ENCODE results near the gene RIPOR3.
"Not testable (repeated sequence)": the region's sequence is repeated elsewhere in the genome, so short reads cannot be mapped to it uniquely, and the experiment has no call there.

RIPOR3 gene

DNA sequence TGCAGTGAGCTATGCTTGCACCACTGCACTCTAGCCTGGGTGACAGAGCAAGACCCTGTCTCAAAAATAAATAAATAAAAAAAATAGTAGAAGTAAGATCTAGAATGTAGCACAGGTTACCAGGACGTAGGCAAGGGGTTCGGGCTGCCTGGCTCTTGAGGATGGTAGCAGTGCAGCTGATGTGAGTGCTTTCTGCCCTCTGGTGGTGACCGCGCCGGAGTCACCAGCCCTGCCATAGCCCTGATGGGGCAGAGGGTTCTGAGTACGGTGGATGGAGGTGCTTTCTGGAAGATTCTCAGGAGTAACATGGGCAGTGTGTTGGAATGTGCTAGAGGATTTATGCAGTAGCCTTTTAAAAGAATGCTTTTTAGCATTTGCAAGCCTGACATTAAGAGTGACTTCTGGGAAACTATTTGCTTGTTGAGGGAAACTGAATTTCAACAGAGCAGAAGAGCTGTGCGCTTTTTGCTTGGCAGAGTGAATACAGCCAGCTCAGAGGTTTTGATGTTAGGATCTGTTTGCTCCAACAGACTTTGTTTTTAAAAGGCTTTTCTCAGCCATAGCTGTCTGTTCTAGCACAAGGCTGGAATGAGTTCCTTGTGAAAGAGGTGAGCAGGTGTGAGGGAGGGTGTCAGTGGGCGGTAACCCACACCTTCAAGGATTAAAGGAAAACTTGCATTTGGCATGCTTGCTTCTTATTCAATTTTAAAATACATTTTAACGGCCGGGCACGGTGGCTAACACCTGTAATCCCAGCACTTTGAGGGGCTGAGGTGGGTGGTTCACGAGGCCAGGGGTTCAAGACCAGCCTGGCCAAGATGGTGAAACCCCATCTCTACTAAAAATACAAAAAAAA lies 115.2 kb downstream of the RIPOR3 start:
- TF ChIP-seq, protein P1, sequence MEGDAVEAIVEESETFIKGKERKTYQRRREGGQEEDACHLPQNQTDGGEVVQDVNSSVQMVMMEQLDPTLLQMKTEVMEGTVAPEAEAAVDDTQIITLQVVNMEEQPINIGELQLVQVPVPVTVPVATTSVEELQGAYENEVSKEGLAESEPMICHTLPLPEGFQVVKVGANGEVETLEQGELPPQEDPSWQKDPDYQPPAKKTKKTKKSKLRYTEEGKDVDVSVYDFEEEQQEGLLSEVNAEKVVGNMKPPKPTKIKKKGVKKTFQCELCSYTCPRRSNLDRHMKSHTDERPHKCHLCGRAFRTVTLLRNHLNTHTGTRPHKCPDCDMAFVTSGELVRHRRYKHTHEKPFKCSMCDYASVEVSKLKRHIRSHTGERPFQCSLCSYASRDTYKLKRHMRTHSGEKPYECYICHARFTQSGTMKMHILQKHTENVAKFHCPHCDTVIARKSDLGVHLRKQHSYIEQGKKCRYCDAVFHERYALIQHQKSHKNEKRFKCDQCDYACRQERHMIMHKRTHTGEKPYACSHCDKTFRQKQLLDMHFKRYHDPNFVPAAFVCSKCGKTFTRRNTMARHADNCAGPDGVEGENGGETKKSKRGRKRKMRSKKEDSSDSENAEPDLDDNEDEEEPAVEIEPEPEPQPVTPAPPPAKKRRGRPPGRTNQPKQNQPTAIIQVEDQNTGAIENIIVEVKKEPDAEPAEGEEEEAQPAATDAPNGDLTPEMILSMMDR (IDR thresholded peaks at IDR 0.05; ENCODE audit: insufficient read depth, missing control alignments) = peak; percentile 71
- FAIRE-seq = no peak
- peak; percentile 73 for DNase-seq (ENCODE audit: insufficient read length, low spot score)

DNA sequence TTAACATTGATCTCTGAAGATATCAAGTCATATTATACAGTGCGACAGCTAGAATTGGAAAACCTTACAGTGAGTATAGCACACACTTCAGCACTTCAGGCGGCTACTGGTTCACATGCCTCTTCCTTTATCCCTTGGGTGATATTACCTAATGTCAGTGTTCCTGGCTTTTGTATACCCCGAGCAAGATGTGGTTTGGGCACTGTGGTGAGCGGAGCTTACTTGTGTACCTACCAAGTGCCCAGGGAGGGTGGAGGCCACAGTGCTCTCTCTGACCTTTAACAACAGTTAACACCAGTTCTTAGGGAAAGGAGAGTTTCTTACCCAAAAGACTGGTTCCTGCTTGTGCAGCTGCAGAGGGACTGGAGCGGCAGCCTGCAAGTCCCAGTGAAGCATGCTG lies 116.8 kb downstream of the RIPOR3 start:
- FAIRE-seq = no peak
- TF ChIP-seq, protein P1 (IDR thresholded peaks at IDR 0.05; ENCODE audit: insufficient read depth, missing control alignments) = no peak
- no peak for DNase-seq (ENCODE audit: insufficient read length, low spot score)

GRCh38 chr20:50574108-50574507 lies 117.2 kb downstream of the RIPOR3 start:
- DNase-seq (ENCODE audit: insufficient read length, low spot score) (no peak), FAIRE-seq (no peak)
- TF ChIP-seq, protein P1 (IDR thresholded peaks at IDR 0.05; ENCODE audit: insufficient read depth, missing control alignments) = no peak

DNA sequence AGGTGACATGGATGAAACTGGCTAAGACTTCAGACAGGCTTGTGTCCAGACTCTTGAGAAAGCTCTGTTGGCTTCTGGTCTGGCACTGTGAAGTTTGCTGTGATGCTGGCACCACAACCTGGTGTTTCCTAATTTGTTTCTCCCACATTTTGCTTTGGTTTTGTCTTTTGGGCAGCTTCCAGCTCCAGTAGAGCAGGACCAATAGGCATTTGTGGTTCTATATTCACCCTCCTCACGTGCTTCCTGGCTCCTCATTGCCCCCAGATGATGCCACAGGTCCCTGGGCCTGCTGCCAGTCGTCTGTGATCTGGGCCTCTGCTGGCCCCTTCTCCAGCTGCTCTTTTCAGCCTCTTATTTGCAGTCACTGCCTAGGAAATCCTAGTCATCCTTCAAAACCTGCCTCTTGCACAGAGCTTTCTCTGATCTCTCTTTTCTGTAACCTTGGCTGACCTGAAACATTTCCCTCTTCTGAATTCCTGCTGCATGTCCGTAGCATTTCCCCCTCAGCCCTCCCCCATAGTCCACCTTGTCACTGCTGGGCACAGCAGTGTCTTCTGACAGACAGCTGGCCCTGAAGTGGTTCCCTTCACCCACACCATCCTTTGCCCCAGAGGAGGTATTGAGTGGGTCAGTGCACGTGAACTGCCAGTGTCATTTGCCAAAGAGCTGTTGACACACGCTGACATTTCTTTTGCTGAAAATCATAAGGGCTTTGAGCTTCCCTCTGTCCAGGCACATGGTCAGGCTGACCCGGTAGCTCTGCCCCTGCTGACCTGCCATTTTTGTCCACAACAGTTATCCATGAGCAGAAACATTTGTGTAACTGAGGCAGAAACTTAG lies 118.2 kb downstream of the RIPOR3 start:
- TF ChIP-seq, protein P1 (IDR thresholded peaks at IDR 0.05; ENCODE audit: insufficient read depth, missing control alignments) = no peak
- FAIRE-seq = no peak
- no peak for DNase-seq (ENCODE audit: insufficient read length, low spot score)

DNA sequence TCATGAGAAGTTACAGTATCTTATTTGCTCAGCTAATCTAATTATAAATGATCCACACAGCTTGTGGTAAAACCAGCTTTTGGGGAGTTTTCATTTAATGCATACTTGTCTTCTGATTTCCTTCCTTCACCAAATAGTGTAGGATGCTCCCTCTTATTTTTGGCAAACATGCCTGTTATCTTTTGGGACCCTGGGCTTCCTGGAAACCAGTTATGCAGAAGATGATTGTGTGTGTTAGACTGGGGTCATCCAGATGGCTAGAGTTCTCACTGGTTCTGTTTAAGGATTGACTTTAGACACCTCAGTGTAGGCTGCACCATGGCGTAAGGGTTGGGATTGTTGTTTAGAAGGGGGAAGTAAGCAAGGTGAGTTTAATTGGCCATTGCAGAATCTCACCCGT lies 119.9 kb downstream of the RIPOR3 start:
- DNase-seq (ENCODE audit: insufficient read length, low spot score) (no peak), FAIRE-seq (no peak)
- TF ChIP-seq, protein P1 (IDR thresholded peaks at IDR 0.05; ENCODE audit: insufficient read depth, missing control alignments) = no peak

GRCh38 chr20:50569864-50570836 lies 121.2 kb downstream of the RIPOR3 start:
- TF ChIP-seq, protein P1 (IDR thresholded peaks at IDR 0.05; ENCODE audit: insufficient read depth, missing control alignments) = peak; percentile 22
- no peak for DNase-seq (ENCODE audit: insufficient read length, low spot score)
- FAIRE-seq = no peak

GRCh38 chr20:50569487-50569863 lies 121.9 kb downstream of the RIPOR3 start:
- DNase-seq (ENCODE audit: insufficient read length, low spot score); FAIRE-seq: not testable (repeated sequence)
